ENCODE data around the gene NFKBIE.

Gene NFKBIE

GRCh38 chr6:44291841-44292240, 26.5 kb upstream of the NFKBIE start:
- no peak for DNase-seq (ENCODE audit: low read depth in 1 of 2, low spot score in 1 of 2)
- Histone ChIP-seq H3K4me3 (replicated peaks; ENCODE audit: insufficient read depth, low read length) (no peak overlapping the region), H3K27me3 (ENCODE audit: insufficient read depth, poor library complexity, severe bottlenecking) (peaks cover 29% of the 10 kb centered on the region), H3K27ac (replicated peaks) (no peak overlapping the region)
- TF ChIP-seq, protein P1, sequence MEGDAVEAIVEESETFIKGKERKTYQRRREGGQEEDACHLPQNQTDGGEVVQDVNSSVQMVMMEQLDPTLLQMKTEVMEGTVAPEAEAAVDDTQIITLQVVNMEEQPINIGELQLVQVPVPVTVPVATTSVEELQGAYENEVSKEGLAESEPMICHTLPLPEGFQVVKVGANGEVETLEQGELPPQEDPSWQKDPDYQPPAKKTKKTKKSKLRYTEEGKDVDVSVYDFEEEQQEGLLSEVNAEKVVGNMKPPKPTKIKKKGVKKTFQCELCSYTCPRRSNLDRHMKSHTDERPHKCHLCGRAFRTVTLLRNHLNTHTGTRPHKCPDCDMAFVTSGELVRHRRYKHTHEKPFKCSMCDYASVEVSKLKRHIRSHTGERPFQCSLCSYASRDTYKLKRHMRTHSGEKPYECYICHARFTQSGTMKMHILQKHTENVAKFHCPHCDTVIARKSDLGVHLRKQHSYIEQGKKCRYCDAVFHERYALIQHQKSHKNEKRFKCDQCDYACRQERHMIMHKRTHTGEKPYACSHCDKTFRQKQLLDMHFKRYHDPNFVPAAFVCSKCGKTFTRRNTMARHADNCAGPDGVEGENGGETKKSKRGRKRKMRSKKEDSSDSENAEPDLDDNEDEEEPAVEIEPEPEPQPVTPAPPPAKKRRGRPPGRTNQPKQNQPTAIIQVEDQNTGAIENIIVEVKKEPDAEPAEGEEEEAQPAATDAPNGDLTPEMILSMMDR (IDR thresholded peaks at IDR 0.05; ENCODE audit: insufficient read depth, low read length), result no peak
- no peak for TF ChIP-seq POLR2AphosphoS5 (IDR thresholded peaks at IDR 0.05; ENCODE audit: low read depth)
- TF ChIP-seq SPI1 (IDR thresholded peaks at IDR 0.05; ENCODE audit: borderline replicate concordance, low read depth), result no peak
- no peak for TF ChIP-seq GABPA (IDR thresholded peaks at IDR 0.05; ENCODE audit: low read depth)
- TF ChIP-seq, protein P2, sequence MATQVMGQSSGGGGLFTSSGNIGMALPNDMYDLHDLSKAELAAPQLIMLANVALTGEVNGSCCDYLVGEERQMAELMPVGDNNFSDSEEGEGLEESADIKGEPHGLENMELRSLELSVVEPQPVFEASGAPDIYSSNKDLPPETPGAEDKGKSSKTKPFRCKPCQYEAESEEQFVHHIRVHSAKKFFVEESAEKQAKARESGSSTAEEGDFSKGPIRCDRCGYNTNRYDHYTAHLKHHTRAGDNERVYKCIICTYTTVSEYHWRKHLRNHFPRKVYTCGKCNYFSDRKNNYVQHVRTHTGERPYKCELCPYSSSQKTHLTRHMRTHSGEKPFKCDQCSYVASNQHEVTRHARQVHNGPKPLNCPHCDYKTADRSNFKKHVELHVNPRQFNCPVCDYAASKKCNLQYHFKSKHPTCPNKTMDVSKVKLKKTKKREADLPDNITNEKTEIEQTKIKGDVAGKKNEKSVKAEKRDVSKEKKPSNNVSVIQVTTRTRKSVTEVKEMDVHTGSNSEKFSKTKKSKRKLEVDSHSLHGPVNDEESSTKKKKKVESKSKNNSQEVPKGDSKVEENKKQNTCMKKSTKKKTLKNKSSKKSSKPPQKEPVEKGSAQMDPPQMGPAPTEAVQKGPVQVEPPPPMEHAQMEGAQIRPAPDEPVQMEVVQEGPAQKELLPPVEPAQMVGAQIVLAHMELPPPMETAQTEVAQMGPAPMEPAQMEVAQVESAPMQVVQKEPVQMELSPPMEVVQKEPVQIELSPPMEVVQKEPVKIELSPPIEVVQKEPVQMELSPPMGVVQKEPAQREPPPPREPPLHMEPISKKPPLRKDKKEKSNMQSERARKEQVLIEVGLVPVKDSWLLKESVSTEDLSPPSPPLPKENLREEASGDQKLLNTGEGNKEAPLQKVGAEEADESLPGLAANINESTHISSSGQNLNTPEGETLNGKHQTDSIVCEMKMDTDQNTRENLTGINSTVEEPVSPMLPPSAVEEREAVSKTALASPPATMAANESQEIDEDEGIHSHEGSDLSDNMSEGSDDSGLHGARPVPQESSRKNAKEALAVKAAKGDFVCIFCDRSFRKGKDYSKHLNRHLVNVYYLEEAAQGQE (IDR thresholded peaks at IDR 0.05; ENCODE audit: insufficient replicate concordance, low read depth), result no peak

DNA sequence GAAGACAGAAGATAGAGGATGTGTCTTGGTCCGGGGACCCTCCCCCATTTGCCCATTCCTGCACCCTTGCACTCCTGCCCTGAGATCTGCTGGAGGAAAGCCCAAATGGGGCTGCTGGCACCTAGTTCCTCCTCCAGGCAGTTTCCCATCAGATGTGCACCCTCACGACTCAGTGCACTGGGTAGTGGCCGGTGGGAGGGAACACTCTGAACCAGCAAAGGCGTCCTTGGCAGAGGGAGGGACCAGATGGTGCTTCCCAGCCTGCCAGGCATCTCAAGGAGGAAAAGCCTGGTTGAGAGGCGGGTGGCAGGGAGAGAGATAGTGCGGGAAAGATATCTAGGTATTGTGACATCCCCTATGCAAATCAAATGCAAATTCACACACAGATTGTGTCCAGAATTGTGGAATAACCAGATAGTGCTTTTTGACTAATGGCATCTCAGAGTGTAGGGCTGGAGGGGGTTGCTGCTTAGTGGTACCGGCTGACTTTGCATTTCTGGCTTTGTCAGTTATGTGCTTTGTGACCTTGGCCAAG, 24.4 kb upstream of the NFKBIE start:
- H3K27me3 ChIP-seq (ENCODE audit: insufficient read depth, poor library complexity, severe bottlenecking), result peaks cover 16% of the 10 kb centered on the region
- TF ChIP-seq, protein P2 (IDR thresholded peaks at IDR 0.05; ENCODE audit: insufficient replicate concordance, low read depth), result no peak
- TF ChIP-seq, protein P1 (IDR thresholded peaks at IDR 0.05; ENCODE audit: insufficient read depth, low read length), result no peak
- TF ChIP-seq SPI1 (IDR thresholded peaks at IDR 0.05; ENCODE audit: borderline replicate concordance, low read depth), result no peak
- no peak for TF ChIP-seq POLR2AphosphoS5 (IDR thresholded peaks at IDR 0.05; ENCODE audit: low read depth)
- no peak for TF ChIP-seq GABPA (IDR thresholded peaks at IDR 0.05; ENCODE audit: low read depth)
- no peak overlapping the region for H3K4me3 ChIP-seq (replicated peaks; ENCODE audit: insufficient read depth, low read length)
- no peak overlapping the region for H3K27ac ChIP-seq (replicated peaks)
- no peak for DNase-seq (ENCODE audit: low read depth in 1 of 2, low spot score in 1 of 2)

GRCh38 chr6:44286747-44287146, 21.4 kb upstream of the NFKBIE start:
- no peak overlapping the region for H3K4me3 ChIP-seq (replicated peaks; ENCODE audit: insufficient read depth, low read length)
- no peak for TF ChIP-seq SPI1 (IDR thresholded peaks at IDR 0.05; ENCODE audit: borderline replicate concordance, low read depth)
- DNase-seq (ENCODE audit: low read depth in 1 of 2, low spot score in 1 of 2), result no peak
- peaks cover 11% of the 10 kb centered on the region for H3K27me3 ChIP-seq (ENCODE audit: insufficient read depth, poor library complexity, severe bottlenecking)
- H3K27ac ChIP-seq (replicated peaks), result no peak overlapping the region

DNA sequence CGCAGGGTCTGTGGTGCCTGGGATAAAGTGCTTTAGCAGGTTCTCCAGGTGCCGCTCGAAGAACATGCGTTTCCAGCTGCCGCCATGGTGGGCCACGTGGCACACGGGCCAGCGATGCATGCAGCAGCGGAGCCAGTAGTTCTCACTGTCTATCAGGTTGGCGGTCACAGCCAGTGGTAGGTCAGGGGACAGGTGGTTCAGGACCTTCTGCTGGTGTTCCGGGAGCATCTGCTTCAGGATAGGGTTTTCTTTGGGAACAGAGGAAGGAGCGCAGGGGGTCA, 20.9 kb upstream of the NFKBIE start:
- peaks cover 11% of the 10 kb centered on the region for H3K27me3 ChIP-seq (ENCODE audit: insufficient read depth, poor library complexity, severe bottlenecking)

More for the DNA sequence above, 20.9 kb upstream of the NFKBIE start:
- DNase-seq (ENCODE audit: low read depth in 1 of 2, low spot score in 1 of 2), result no peak
- TF ChIP-seq POLR2AphosphoS5 (IDR thresholded peaks at IDR 0.05; ENCODE audit: low read depth), result no peak
- TF ChIP-seq, protein P1 (IDR thresholded peaks at IDR 0.05; ENCODE audit: insufficient read depth, low read length), result no peak
- H3K4me3 ChIP-seq (replicated peaks; ENCODE audit: insufficient read depth, low read length), result no peak overlapping the region
- no peak overlapping the region for H3K27ac ChIP-seq (replicated peaks)

Measured in HL-60 (cell line).